Measurements from ENCODE around the gene RNF180.
"Not testable (repeated sequence)": the region's sequence is repeated elsewhere in the genome, so short reads cannot be mapped to it uniquely, and the experiment has no call there.

- TF ChIP-seq CTCF (IDR thresholded peaks at IDR 0.05); SIN3A (IDR thresholded peaks at IDR 0.05; ENCODE audit: borderline replicate concordance, insufficient read depth, low read depth, low read length): not testable (repeated sequence)
Observed at GRCh38 chr5:64288496-64288895, 122.9 kb downstream of the RNF180 start.

All from Panc1 (cell line).